ENCODE measurements around the gene TCEA3.
A peak's percentile ranks its signal among the peaks of the same experiment; 100 is the strongest.
"Not testable (repeated sequence)": the region's sequence is repeated elsewhere in the genome, so short reads cannot be mapped to it uniquely, and the experiment has no call there.

Gene TCEA3

GRCh38 chr1:23393706-23394105 lies 30.8 kb downstream of the TCEA3 start:
- DNase-seq (ENCODE audit: low read depth, low spot score) = no peak

GRCh38 chr1:23392125-23392855 lies 32.3 kb downstream of the TCEA3 start:
- DNase-seq (ENCODE audit: low read depth, low spot score) = no peak

GRCh38 chr1:23389837-23390321 lies 34.7 kb downstream of the TCEA3 start:
- DNase-seq (ENCODE audit: low read depth, low spot score) = no peak

- DNase-seq (ENCODE audit: low read depth, low spot score) = no peak
Observed at GRCh38 chr1:23387494-23387893, 37.1 kb downstream of the TCEA3 start.

- DNase-seq (ENCODE audit: low read depth, low spot score) = no peak
Observed at GRCh38 chr1:23385119-23385621, 39.4 kb downstream of the TCEA3 start.

GRCh38 chr1:23384312-23385058 lies 40.1 kb downstream of the TCEA3 start:
- no peak for DNase-seq (ENCODE audit: low read depth, low spot score)

- no peak for DNase-seq (ENCODE audit: low read depth, low spot score)
Observed at GRCh38 chr1:23383577-23384311, 40.8 kb downstream of the TCEA3 start.

GRCh38 chr1:23381233-23381885 lies 43.2 kb downstream of the TCEA3 start:
- no peak for DNase-seq (ENCODE audit: low read depth, low spot score)

GRCh38 chr1:23380719-23381118 lies 43.8 kb downstream of the TCEA3 start:
- no peak for DNase-seq (ENCODE audit: low read depth, low spot score)

- DNase-seq (ENCODE audit: low read depth, low spot score) = not testable (repeated sequence)
Observed at GRCh38 chr1:23380236-23380635, 44.3 kb downstream of the TCEA3 start.

GRCh38 chr1:23376890-23377811 lies 47.4 kb downstream of the TCEA3 start:
- peak; percentile 93 for DNase-seq (ENCODE audit: low read depth, low spot score)

GRCh38 chr1:23374079-23374735 lies 50.3 kb downstream of the TCEA3 start:
- not testable (repeated sequence) for DNase-seq (ENCODE audit: low read depth, low spot score)

- no peak for DNase-seq (ENCODE audit: low read depth, low spot score)
Observed at GRCh38 chr1:23371987-23372880, 52.3 kb downstream of the TCEA3 start.

GRCh38 chr1:23370709-23371584 lies 53.6 kb downstream of the TCEA3 start:
- no peak for DNase-seq (ENCODE audit: low read depth, low spot score)

GRCh38 chr1:23370330-23370708 lies 54.2 kb downstream of the TCEA3 start:
- no peak for DNase-seq (ENCODE audit: low read depth, low spot score)

GRCh38 chr1:23369335-23370013 lies 55.1 kb downstream of the TCEA3 start, which contains the start of gene ZNF436:
TSS of gene ZNF436 (minus strand) at chr1:23369836. CDS start at chr1:23368005, 1,831 bp downstream.
- peak; percentile 90 for DNase-seq (ENCODE audit: low read depth, low spot score)
